ENCODE measurements around the gene GUCY1B1.

GUCY1B1 gene

DNA sequence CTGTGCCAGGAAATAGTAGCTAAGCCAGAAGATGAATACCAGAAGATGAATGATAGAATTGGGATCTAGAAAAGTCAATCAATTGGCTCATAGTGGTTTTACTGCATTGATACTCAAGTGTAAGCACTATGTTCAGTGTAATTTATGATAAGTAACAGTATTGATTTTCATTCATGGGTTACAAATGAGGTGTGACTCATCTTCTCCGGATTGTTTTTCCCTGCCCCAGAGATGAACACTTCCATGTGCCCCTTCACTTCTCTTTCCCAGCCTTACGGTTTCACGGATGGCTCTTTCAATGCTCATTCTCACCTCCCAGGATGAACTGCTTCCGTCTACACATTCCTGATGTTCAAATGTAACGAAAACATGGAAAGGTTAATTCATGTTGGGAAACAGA lies 9.8 kb upstream of the GUCY1B1 start:
- no peaks in the 10 kb centered on the region for H3K4me1 ChIP-seq (ENCODE audit: insufficient read depth, low read length)
- H4K20me1 ChIP-seq (ENCODE audit: insufficient read depth, low read length): no peaks in the 10 kb centered on the region
- DNase-seq (no peak), ATAC-seq (ENCODE audit: insufficient read depth, low read depth) (no peak)
- no peaks in the 10 kb centered on the region for H3K36me3 ChIP-seq (ENCODE audit: insufficient read depth, low read length)
- H2AFZ ChIP-seq (ENCODE audit: low read depth, low read length): no peak overlapping the region
- no peaks in the 10 kb centered on the region for H3K27me3 ChIP-seq (ENCODE audit: insufficient read depth, low read length, poor library complexity)
- no peak overlapping the region for H3K4me3 ChIP-seq (ENCODE audit: low read depth in 1 of 2, low read length in 2 of 2)
- TF ChIP-seq EZH2 (IDR thresholded peaks at IDR 0.05; ENCODE audit: borderline replicate concordance, low read depth, low read length, severe bottlenecking): no peak
- TF ChIP-seq, protein P1, sequence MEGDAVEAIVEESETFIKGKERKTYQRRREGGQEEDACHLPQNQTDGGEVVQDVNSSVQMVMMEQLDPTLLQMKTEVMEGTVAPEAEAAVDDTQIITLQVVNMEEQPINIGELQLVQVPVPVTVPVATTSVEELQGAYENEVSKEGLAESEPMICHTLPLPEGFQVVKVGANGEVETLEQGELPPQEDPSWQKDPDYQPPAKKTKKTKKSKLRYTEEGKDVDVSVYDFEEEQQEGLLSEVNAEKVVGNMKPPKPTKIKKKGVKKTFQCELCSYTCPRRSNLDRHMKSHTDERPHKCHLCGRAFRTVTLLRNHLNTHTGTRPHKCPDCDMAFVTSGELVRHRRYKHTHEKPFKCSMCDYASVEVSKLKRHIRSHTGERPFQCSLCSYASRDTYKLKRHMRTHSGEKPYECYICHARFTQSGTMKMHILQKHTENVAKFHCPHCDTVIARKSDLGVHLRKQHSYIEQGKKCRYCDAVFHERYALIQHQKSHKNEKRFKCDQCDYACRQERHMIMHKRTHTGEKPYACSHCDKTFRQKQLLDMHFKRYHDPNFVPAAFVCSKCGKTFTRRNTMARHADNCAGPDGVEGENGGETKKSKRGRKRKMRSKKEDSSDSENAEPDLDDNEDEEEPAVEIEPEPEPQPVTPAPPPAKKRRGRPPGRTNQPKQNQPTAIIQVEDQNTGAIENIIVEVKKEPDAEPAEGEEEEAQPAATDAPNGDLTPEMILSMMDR (IDR thresholded peaks at IDR 0.05; ENCODE audit: borderline replicate concordance, extremely low read depth, low read length, poor library complexity, severe bottlenecking): no peak
- H3K27ac ChIP-seq (ENCODE audit: low read length): no peak overlapping the region
- no peak overlapping the region for H3K9ac ChIP-seq (ENCODE audit: low read depth, low read length)
- H3K79me2 ChIP-seq (ENCODE audit: insufficient read depth, low read length): no peaks in the 10 kb centered on the region
- no peak overlapping the region for H3K4me2 ChIP-seq (ENCODE audit: insufficient read depth, low read length)
- H3K9me3 ChIP-seq (ENCODE audit: insufficient read depth, low read length, severe bottlenecking): no peaks in the 10 kb centered on the region

DNA sequence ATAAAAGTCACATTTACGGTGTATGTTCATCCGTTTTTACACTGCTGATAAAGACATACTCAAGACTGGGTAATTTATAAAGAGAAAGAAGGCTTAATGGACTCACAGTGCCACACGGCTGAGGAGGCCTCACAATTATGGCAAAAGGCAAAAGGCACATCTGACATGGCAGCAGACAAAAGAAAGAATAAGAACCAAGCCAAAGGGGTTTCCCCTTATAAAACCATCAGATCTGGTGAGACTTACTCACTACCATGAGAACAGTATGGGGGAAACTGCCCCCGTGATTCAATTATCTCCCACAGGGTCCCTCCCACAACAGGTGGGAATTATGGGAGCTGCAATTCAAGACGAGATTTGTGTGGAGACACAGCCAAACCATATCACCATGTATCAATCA lies 7.3 kb upstream of the GUCY1B1 start:
- no peak overlapping the region for H3K4me3 ChIP-seq (ENCODE audit: low read depth in 1 of 2, low read length in 2 of 2)
- H2AFZ ChIP-seq (ENCODE audit: low read depth, low read length): no peak overlapping the region
- H3K9me3 ChIP-seq (ENCODE audit: insufficient read depth, low read length, severe bottlenecking): no peaks in the 10 kb centered on the region
- no peak overlapping the region for H3K9ac ChIP-seq (ENCODE audit: low read depth, low read length)
- no peak overlapping the region for H3K27ac ChIP-seq (ENCODE audit: low read length)
- H3K27me3 ChIP-seq (ENCODE audit: insufficient read depth, low read length, poor library complexity): no peaks in the 10 kb centered on the region
- DNase-seq (no peak), ATAC-seq (ENCODE audit: insufficient read depth, low read depth) (no peak)
- H3K79me2 ChIP-seq (ENCODE audit: insufficient read depth, low read length): no peaks in the 10 kb centered on the region
- H4K20me1 ChIP-seq (ENCODE audit: insufficient read depth, low read length): no peaks in the 10 kb centered on the region
- H3K36me3 ChIP-seq (ENCODE audit: insufficient read depth, low read length): no peaks in the 10 kb centered on the region
- no peaks in the 10 kb centered on the region for H3K4me1 ChIP-seq (ENCODE audit: insufficient read depth, low read length)
- TF ChIP-seq, protein P1 (IDR thresholded peaks at IDR 0.05; ENCODE audit: borderline replicate concordance, extremely low read depth, low read length, poor library complexity, severe bottlenecking): no peak
- TF ChIP-seq EZH2 (IDR thresholded peaks at IDR 0.05; ENCODE audit: borderline replicate concordance, low read depth, low read length, severe bottlenecking): no peak
- H3K4me2 ChIP-seq (ENCODE audit: insufficient read depth, low read length): no peak overlapping the region

DNA sequence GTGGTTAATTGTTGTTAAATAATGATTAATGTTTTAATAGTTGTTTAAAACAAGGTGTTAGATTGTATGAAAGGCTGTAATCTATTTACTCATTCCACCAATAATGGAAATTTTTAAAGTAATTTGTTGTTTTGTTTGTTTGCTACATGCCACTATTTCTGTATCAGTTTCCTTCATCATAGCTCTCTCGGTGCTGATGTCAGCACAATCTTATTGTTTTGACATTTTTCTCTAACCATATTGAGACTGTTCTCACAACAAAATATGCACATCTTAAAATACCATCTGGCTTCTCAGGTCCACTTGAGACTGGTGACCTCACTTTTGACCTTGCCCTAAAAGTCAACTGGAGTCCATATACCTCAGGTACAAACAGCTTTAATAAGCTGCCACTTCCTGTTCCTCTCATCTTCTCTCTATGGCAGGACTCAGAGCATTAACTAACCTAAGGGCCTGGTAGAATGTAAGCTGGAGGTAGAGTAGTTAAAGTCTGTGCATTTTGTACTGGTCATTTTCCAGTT lies 1.0 kb upstream of the GUCY1B1 start:
- ATAC-seq (ENCODE audit: insufficient read depth, low read depth) (no peak), DNase-seq (no peak)
- H3K27ac ChIP-seq (ENCODE audit: low read length): peak overlapping the region; percentile 87
- no peaks in the 10 kb centered on the region for H3K27me3 ChIP-seq (ENCODE audit: insufficient read depth, low read length, poor library complexity)
- H3K4me3 ChIP-seq (ENCODE audit: low read depth in 1 of 2, low read length in 2 of 2): no peak overlapping the region
- H3K9me3 ChIP-seq (ENCODE audit: insufficient read depth, low read length, severe bottlenecking): no peaks in the 10 kb centered on the region
- TF ChIP-seq EZH2 (IDR thresholded peaks at IDR 0.05; ENCODE audit: borderline replicate concordance, low read depth, low read length, severe bottlenecking): no peak
- TF ChIP-seq, protein P1 (IDR thresholded peaks at IDR 0.05; ENCODE audit: borderline replicate concordance, extremely low read depth, low read length, poor library complexity, severe bottlenecking): no peak
- H3K36me3 ChIP-seq (ENCODE audit: insufficient read depth, low read length): peaks cover 3% of the 10 kb centered on the region
- H3K9ac ChIP-seq (ENCODE audit: low read depth, low read length): peak overlapping the region; percentile 95; the same call in 1 of the 2 replicates
- no peaks in the 10 kb centered on the region for H4K20me1 ChIP-seq (ENCODE audit: insufficient read depth, low read length)
- H3K79me2 ChIP-seq (ENCODE audit: insufficient read depth, low read length): peaks cover 14% of the 10 kb centered on the region
- no peak overlapping the region for H3K4me2 ChIP-seq (ENCODE audit: insufficient read depth, low read length)
- peaks cover 27% of the 10 kb centered on the region for H3K4me1 ChIP-seq (ENCODE audit: insufficient read depth, low read length)
- peak overlapping the region; percentile 80 for H2AFZ ChIP-seq (ENCODE audit: low read depth, low read length)
